ENCODE measurements around the gene DYRK2.
A peak's percentile ranks its signal among the peaks of the same experiment; 100 is the strongest.

Gene DYRK2

DNA sequence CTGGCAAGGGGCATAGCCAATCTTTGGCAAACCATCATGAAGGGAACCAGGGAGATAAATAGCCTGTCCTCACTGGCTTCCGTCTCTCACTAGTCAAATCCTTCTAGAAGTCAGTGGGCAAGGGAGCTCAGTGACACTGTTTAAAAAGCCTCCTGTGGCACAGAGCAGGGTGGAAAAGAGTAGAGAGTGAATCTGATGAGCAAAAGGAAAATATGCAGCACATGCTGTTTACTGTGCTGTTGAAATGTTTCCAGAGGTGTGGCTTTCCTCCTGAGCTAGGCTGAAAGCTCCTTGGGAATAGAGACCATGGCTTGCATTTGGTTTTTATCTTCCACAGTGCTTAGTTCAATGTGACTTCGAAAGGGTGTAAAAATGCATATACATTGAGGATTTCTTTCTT lies 7.7 kb upstream of the DYRK2 start:
- H3K4me3 ChIP-seq (ENCODE audit: low read length in 2 of 2) = no peak overlapping the region

DNA sequence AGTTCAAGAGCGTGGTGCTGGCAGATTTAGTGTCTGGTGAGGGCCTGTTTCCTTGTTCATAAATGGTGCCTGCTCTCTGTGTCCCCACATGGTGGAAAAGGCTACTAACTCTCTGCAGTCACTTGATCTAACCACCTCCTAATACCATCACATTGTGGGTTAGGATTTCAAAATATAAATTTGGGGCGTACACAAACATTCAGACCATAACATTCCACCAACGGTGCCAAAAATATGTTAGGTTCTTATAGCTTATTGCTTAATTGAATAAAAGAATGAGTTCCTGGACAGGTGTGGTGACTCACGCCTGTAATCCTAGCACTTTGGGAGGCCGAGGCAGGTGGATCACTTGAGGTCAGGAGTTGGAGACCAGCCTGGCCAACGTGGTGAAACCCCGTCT lies 3.4 kb upstream of the DYRK2 start:
- Histone ChIP-seq H3K79me1 (ENCODE audit: low read depth, low read length) (peaks cover 6% of the 10 kb centered on the region), H3K36me3 (replicated peaks in 1 of 2; ENCODE audit: control insufficient read depth in 2 of 2, insufficient read depth in 2 of 2, low read length in 2 of 2) (no peaks in the 10 kb centered on the region), H3K4ac (ENCODE audit: low read length) (no peak overlapping the region), H3K4me2 (ENCODE audit: insufficient read depth, low read length, poor library complexity, severe bottlenecking) (no peak overlapping the region), H3K4me3 (ENCODE audit: low read length in 2 of 2) (no peak overlapping the region), H2AFZ (ENCODE audit: low read length) (no peak overlapping the region), H3K27me3 (ENCODE audit: control insufficient read depth in 3 of 3, insufficient read depth in 3 of 3, low read depth in 1 of 3, low read length in 3 of 3) (no peaks in the 10 kb centered on the region), H4K91ac (ENCODE audit: low read depth, low read length, poor library complexity) (no peak overlapping the region), H3K9ac (ENCODE audit: low read depth, low read length, poor library complexity) (no peak overlapping the region), H2BK15ac (ENCODE audit: low read length) (no peak overlapping the region), H3K27ac (replicated peaks; ENCODE audit: low read length) (no peak overlapping the region), H2AK5ac (ENCODE audit: low read depth, low read length) (no peak overlapping the region), H2BK120ac (ENCODE audit: low read depth, low read length) (no peak overlapping the region), H2BK12ac (ENCODE audit: low read length) (no peak overlapping the region), H3K14ac (ENCODE audit: low read length) (no peak overlapping the region), H3K9me3 (replicated peaks in 1 of 2; ENCODE audit: control insufficient read depth in 2 of 2, insufficient read depth in 1 of 2, low read depth in 1 of 2, low read length in 2 of 2) (no peaks in the 10 kb centered on the region), H3K23ac (ENCODE audit: low read depth, low read length, poor library complexity) (no peak overlapping the region), H4K8ac (ENCODE audit: low read depth, low read length) (no peak overlapping the region), H2BK5ac (ENCODE audit: low read length) (no peak overlapping the region), H3K18ac (ENCODE audit: low read length) (no peak overlapping the region), H3K4me1 (ENCODE audit: control insufficient read depth in 2 of 2, insufficient read depth in 1 of 2, low read depth in 1 of 2, low read length in 2 of 2) (peaks cover 6% of the 10 kb centered on the region in 2 donors)
- no peak for DNase-seq (ENCODE audit: low spot score)
- WGBS, 2 donors (ENCODE audit: extremely low coverage in 2 of 2, insufficient read length in 2 of 2, insufficient replicate concordance in 1 of 2) = no CpG with 5 or more reads among the region's 7 CpGs

More for the DNA sequence above, 7.7 kb upstream of the DYRK2 start:
- Histone ChIP-seq H3K9ac (ENCODE audit: low read depth, low read length, poor library complexity) (no peak overlapping the region), H3K23ac (ENCODE audit: low read depth, low read length, poor library complexity) (no peak overlapping the region), H2AFZ (ENCODE audit: low read length) (peak overlapping the region; percentile 15), H3K4ac (ENCODE audit: low read length) (no peak overlapping the region), H3K4me1 (ENCODE audit: control insufficient read depth in 2 of 2, insufficient read depth in 1 of 2, low read depth in 1 of 2, low read length in 2 of 2) (no peaks in the 10 kb centered on the region), H3K27me3 (ENCODE audit: control insufficient read depth in 3 of 3, insufficient read depth in 3 of 3, low read depth in 1 of 3, low read length in 3 of 3) (no peaks in the 10 kb centered on the region), H3K4me2 (ENCODE audit: insufficient read depth, low read length, poor library complexity, severe bottlenecking) (no peak overlapping the region), H4K91ac (ENCODE audit: low read depth, low read length, poor library complexity) (no peak overlapping the region), H3K18ac (ENCODE audit: low read length) (no peak overlapping the region), H2BK15ac (ENCODE audit: low read length) (no peak overlapping the region), H2AK5ac (ENCODE audit: low read depth, low read length) (no peak overlapping the region), H3K79me1 (ENCODE audit: low read depth, low read length) (no peaks in the 10 kb centered on the region), H2BK5ac (ENCODE audit: low read length) (no peak overlapping the region), H2BK120ac (ENCODE audit: low read depth, low read length) (no peak overlapping the region), H3K27ac (replicated peaks; ENCODE audit: low read length) (no peak overlapping the region), H3K14ac (ENCODE audit: low read length) (no peak overlapping the region), H3K9me3 (replicated peaks in 1 of 2; ENCODE audit: control insufficient read depth in 2 of 2, insufficient read depth in 1 of 2, low read depth in 1 of 2, low read length in 2 of 2) (no peaks in the 10 kb centered on the region), H4K8ac (ENCODE audit: low read depth, low read length) (no peak overlapping the region), H2BK12ac (ENCODE audit: low read length) (no peak overlapping the region), H3K36me3 (replicated peaks in 1 of 2; ENCODE audit: control insufficient read depth in 2 of 2, insufficient read depth in 2 of 2, low read length in 2 of 2) (no peaks in the 10 kb centered on the region)
- DNase-seq (ENCODE audit: low spot score) = no peak
- WGBS, 2 donors (ENCODE audit: extremely low coverage in 2 of 2, insufficient read length in 2 of 2, insufficient replicate concordance in 1 of 2) = no CpG with 5 or more reads among the region's 2 CpGs

- H3K9me3 ChIP-seq (replicated peaks in 1 of 2; ENCODE audit: control insufficient read depth in 2 of 2, insufficient read depth in 1 of 2, low read depth in 1 of 2, low read length in 2 of 2) = no peaks in the 10 kb centered on the region
- no peak overlapping the region for H2AFZ ChIP-seq (ENCODE audit: low read length)
Observed at GRCh38 chr12:67645601-67646000, 2.9 kb upstream of the DYRK2 start.

DNA sequence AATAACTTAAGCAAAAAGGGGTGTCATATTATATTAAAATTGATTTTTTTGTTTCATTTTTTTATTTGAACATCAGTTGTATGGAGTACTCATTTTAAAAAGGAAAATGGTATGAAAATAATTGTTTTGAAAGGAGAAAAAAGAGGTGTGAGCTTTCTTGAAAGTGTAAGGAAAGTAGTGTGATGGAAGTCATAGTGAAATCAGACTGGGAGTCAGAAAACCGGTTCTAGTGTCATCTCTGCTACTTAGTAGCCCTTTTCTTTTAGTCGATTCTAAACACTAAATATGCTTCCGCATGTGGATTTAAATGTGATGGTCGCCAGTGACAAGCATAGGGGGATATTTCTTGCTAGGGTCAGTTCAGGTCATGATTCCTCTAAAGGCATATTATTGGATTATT lies 1.8 kb upstream of the DYRK2 start:
- Histone ChIP-seq H3K4me1 (ENCODE audit: control insufficient read depth in 2 of 2, insufficient read depth in 1 of 2, low read depth in 1 of 2, low read length in 2 of 2) (peaks cover 6 to 16% of the 10 kb centered on the region in 2 donors), H2BK12ac (ENCODE audit: low read length) (no peak overlapping the region), H2BK15ac (ENCODE audit: low read length) (no peak overlapping the region), H3K4me3 (ENCODE audit: low read length in 2 of 2) (no peak overlapping the region), H3K9me3 (replicated peaks in 1 of 2; ENCODE audit: control insufficient read depth in 2 of 2, insufficient read depth in 1 of 2, low read depth in 1 of 2, low read length in 2 of 2) (no peaks in the 10 kb centered on the region), H2AK5ac (ENCODE audit: low read depth, low read length) (no peak overlapping the region), H3K79me1 (ENCODE audit: low read depth, low read length) (peaks cover 6% of the 10 kb centered on the region), H3K4me2 (ENCODE audit: insufficient read depth, low read length, poor library complexity, severe bottlenecking) (no peak overlapping the region), H4K8ac (ENCODE audit: low read depth, low read length) (no peak overlapping the region), H3K23ac (ENCODE audit: low read depth, low read length, poor library complexity) (no peak overlapping the region), H2AFZ (ENCODE audit: low read length) (peak overlapping the region; percentile 9), H3K27me3 (ENCODE audit: control insufficient read depth in 3 of 3, insufficient read depth in 3 of 3, low read depth in 1 of 3, low read length in 3 of 3) (no peaks in the 10 kb centered on the region), H3K18ac (ENCODE audit: low read length) (no peak overlapping the region), H2BK120ac (ENCODE audit: low read depth, low read length) (no peak overlapping the region), H3K14ac (ENCODE audit: low read length) (no peak overlapping the region), H2BK5ac (ENCODE audit: low read length) (no peak overlapping the region), H3K9ac (ENCODE audit: low read depth, low read length, poor library complexity) (no peak overlapping the region), H3K27ac (replicated peaks; ENCODE audit: low read length) (no peak overlapping the region), H3K4ac (ENCODE audit: low read length) (no peak overlapping the region), H3K36me3 (replicated peaks in 1 of 2; ENCODE audit: control insufficient read depth in 2 of 2, insufficient read depth in 2 of 2, low read length in 2 of 2) (peaks cover 0 to 10% of the 10 kb centered on the region in 2 donors), H4K91ac (ENCODE audit: low read depth, low read length, poor library complexity) (no peak overlapping the region)
- DNase-seq (ENCODE audit: low spot score) = no peak
- WGBS, 2 donors (ENCODE audit: extremely low coverage in 2 of 2, insufficient read length in 2 of 2, insufficient replicate concordance in 1 of 2) = no CpG with 5 or more reads among the region's 4 CpGs

More at GRCh38 chr12:67645601-67646000, 2.9 kb upstream of the DYRK2 start:
- Histone ChIP-seq H2BK12ac (ENCODE audit: low read length) (no peak overlapping the region), H2BK120ac (ENCODE audit: low read depth, low read length) (no peak overlapping the region), H3K14ac (ENCODE audit: low read length) (no peak overlapping the region), H2AK5ac (ENCODE audit: low read depth, low read length) (no peak overlapping the region), H2BK15ac (ENCODE audit: low read length) (no peak overlapping the region), H3K36me3 (replicated peaks in 1 of 2; ENCODE audit: control insufficient read depth in 2 of 2, insufficient read depth in 2 of 2, low read length in 2 of 2) (peaks cover 0 to under 1% of the 10 kb centered on the region in 2 donors), H3K23ac (ENCODE audit: low read depth, low read length, poor library complexity) (no peak overlapping the region), H3K4me1 (ENCODE audit: control insufficient read depth in 2 of 2, insufficient read depth in 1 of 2, low read depth in 1 of 2, low read length in 2 of 2) (peaks cover 6% of the 10 kb centered on the region in 2 donors), H3K4me2 (ENCODE audit: insufficient read depth, low read length, poor library complexity, severe bottlenecking) (no peak overlapping the region), H4K8ac (ENCODE audit: low read depth, low read length) (no peak overlapping the region), H2BK5ac (ENCODE audit: low read length) (no peak overlapping the region), H3K9ac (ENCODE audit: low read depth, low read length, poor library complexity) (no peak overlapping the region), H3K27ac (replicated peaks; ENCODE audit: low read length) (no peak overlapping the region), H3K18ac (ENCODE audit: low read length) (no peak overlapping the region), H3K27me3 (ENCODE audit: control insufficient read depth in 3 of 3, insufficient read depth in 3 of 3, low read depth in 1 of 3, low read length in 3 of 3) (no peaks in the 10 kb centered on the region), H3K4me3 (ENCODE audit: low read length in 2 of 2) (no peak overlapping the region), H3K79me1 (ENCODE audit: low read depth, low read length) (peaks cover 6% of the 10 kb centered on the region), H4K91ac (ENCODE audit: low read depth, low read length, poor library complexity) (no peak overlapping the region), H3K4ac (ENCODE audit: low read length) (no peak overlapping the region)
- DNase-seq (ENCODE audit: low spot score) = no peak
